ENCODE data around the gene GATB.

Gene GATB

DNA sequence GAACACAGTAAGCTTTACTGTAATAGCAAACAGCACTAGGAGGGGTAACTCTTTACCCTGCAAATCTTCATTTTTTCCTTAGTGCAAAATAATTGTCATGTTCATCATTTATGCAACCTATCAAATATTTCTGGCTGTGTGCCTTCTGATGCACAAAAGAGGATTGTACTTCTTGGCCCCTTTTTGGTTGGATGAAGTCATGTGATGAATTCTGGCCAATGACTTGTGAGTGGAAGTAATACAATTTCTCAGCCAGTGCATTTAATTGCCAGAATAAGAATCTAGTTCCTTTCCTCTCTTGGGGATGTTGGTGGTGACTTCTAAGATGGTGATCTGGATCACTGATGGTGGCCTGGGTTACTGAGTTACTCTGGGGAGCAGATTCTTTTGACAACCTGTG is 37.0 kb upstream of the GATB start:
- no peaks in the 10 kb centered on the region for H3K36me3 ChIP-seq (replicated peaks)
- no peak for DNase-seq (ENCODE audit: low spot score in 2 of 2)
- no peaks in the 10 kb centered on the region for H3K9me3 ChIP-seq
- H3K4me3 ChIP-seq: no peak overlapping the region
- in situ Hi-C loops (cut with MboI; ENCODE audit: low sequenced_read_pairs): no loop called here
- H3K4me1 ChIP-seq: peaks cover 2% of the 10 kb centered on the region
- H3K27me3 ChIP-seq (ENCODE audit: low read depth): no peaks in the 10 kb centered on the region

DNA sequence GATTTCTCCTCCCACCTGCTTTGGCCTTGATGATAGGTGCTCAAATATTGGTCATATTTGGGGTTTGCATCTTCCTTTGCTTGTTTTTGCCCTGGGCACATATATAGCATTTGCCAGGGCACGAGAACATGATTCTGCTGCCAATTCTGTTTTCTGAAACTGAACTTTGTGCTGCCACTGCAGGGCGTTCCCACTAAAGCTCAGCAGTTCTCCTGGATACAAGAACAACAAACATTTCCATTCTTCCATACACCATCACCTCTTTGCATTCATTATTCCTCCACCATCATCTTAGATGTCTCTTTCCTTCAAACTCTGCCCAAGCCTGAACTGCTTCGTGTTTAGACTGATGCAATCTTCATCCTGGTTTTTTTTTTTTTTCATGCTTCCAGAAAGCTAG is 36.3 kb upstream of the GATB start:
- in situ Hi-C loops (cut with MboI; ENCODE audit: low sequenced_read_pairs): no loop called here
- H3K36me3 ChIP-seq (replicated peaks): no peaks in the 10 kb centered on the region
- H3K4me3 ChIP-seq: no peak overlapping the region
- no peaks in the 10 kb centered on the region for H3K9me3 ChIP-seq
- H3K27me3 ChIP-seq (ENCODE audit: low read depth): no peaks in the 10 kb centered on the region
- H3K4me1 ChIP-seq: peaks cover 2% of the 10 kb centered on the region
- no peak for DNase-seq (ENCODE audit: low spot score in 2 of 2)

DNA sequence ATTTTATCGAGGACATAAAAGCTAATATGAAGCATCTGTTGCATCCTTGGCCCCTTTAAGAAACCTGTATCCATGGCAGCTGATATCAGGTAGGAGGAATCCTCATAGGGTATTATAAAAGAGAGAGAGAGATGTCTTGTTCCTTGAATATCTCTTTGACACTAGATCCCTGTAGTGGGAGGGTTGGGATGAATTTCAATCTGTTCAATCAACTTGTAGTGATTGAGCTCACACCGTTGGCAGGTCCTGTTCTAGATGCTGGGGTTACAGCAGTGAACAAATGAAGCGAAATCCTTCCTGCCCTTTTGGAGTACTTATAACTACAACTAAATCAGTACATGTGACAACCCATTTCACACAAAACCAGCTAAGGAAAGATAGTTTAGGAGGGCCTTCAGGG is 35.3 kb upstream of the GATB start:
- Histone ChIP-seq H3K27me3 (ENCODE audit: low read depth) (no peaks in the 10 kb centered on the region), H3K9me3 (no peaks in the 10 kb centered on the region), H3K36me3 (replicated peaks) (no peaks in the 10 kb centered on the region), H3K4me1 (no peaks in the 10 kb centered on the region; the same call in 1 of the 2 replicates), H3K4me3 (no peak overlapping the region)
- DNase-seq (ENCODE audit: low spot score in 2 of 2): no peak
- in situ Hi-C loops (cut with MboI; ENCODE audit: low sequenced_read_pairs): no loop called here

DNA sequence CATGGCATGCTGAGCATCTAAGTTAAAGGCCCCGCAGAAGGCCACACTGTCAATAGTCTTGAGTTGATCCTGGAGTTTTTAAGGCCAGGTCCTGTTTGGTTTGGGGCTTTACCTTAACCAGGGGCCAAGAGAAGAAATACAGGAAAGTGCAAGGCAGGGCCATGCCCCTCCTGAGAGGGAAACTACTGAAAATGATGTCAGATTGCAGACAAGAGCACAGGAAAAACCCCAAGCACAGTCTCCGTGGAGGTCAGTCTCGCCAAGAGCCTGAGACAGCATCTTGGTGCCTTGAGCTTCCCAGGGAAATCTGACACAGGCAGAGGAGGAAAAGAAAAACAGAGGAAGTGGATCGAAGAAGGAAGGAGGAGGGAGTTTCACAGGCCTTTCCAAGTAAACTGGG is 32.2 kb upstream of the GATB start:
- no peaks in the 10 kb centered on the region for H3K36me3 ChIP-seq (replicated peaks)
- H3K27me3 ChIP-seq (ENCODE audit: low read depth): no peaks in the 10 kb centered on the region
- no peaks in the 10 kb centered on the region for H3K9me3 ChIP-seq
- in situ Hi-C loops (cut with MboI; ENCODE audit: low sequenced_read_pairs): no loop called here
- DNase-seq (ENCODE audit: low spot score in 2 of 2): no peak
- no peak overlapping the region for H3K4me3 ChIP-seq
- no peaks in the 10 kb centered on the region for H3K4me1 ChIP-seq

DNA sequence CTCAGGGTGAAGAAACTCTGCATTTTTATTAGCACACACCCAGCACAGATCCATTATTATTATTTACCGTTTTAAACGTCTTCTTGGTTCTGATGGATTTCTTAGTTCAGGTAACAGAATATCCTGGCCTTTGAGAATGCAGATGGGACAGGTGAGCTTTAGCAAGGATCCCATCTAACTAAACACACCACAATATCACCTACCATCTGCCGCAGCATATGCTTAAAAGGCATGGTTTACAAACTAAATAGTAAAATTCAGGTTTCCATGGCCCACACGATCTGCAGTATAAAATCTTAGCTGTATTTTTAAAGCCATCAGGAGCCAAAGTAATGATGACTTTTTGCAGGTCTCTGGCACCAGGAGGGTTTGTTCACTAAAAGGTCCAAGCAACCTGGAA is 31.7 kb upstream of the GATB start:
- H3K36me3 ChIP-seq (replicated peaks): no peaks in the 10 kb centered on the region
- no peaks in the 10 kb centered on the region for H3K9me3 ChIP-seq
- no peaks in the 10 kb centered on the region for H3K4me1 ChIP-seq
- no peaks in the 10 kb centered on the region for H3K27me3 ChIP-seq (ENCODE audit: low read depth)
- in situ Hi-C loops (cut with MboI; ENCODE audit: low sequenced_read_pairs): no loop called here
- DNase-seq (ENCODE audit: low spot score in 2 of 2): no peak
- H3K4me3 ChIP-seq: no peak overlapping the region

DNA sequence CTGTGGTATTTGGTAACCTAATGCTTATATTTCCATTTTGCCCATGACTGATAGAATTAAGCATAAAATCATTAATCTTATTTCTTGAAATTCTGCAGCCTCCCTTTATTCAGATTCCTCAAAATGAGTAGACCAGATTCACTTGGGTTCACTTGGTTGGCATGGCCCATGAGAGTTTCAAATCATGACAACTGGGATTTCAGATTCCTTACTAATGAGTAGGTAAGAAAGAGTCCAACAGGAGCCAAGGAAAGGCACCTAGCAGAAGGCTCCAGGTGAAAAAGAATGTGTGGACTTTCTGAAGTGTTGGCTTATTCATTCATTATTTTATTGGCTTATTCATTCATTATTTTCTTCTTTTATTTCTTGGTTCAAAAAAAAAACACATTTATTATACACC is 27.2 kb upstream of the GATB start:
- H3K4me3 ChIP-seq: no peak overlapping the region
- no peaks in the 10 kb centered on the region for H3K27me3 ChIP-seq (ENCODE audit: low read depth)
- no peaks in the 10 kb centered on the region for H3K36me3 ChIP-seq (replicated peaks)
- in situ Hi-C loops (cut with MboI; ENCODE audit: low sequenced_read_pairs): no loop called here
- no peaks in the 10 kb centered on the region for H3K9me3 ChIP-seq
- H3K4me1 ChIP-seq: peaks cover 14% of the 10 kb centered on the region
- DNase-seq (ENCODE audit: low spot score in 2 of 2): no peak

DNA sequence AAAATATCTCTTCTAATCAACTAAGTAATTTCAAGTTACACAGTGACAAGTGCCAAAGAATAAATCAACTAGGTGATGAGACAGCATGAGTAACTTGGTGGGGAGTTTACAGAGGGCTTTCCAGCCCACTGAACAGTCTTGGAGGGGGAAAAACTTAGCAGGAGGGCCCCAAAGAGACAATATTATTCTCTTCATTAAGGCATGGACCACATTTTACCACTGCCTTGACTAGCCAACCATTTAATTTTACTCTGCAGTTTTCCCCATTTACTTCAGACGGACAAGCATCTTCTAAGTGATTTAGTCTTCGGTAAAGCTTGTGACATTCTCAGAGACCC is 25.3 kb upstream of the GATB start:
- no peak for DNase-seq (ENCODE audit: low spot score in 2 of 2)
- in situ Hi-C loops (cut with MboI; ENCODE audit: low sequenced_read_pairs): no loop called here
- peaks cover 14% of the 10 kb centered on the region for H3K4me1 ChIP-seq
- no peak overlapping the region for H3K4me3 ChIP-seq
- no peaks in the 10 kb centered on the region for H3K9me3 ChIP-seq
- no peaks in the 10 kb centered on the region for H3K36me3 ChIP-seq (replicated peaks)
- H3K27me3 ChIP-seq (ENCODE audit: low read depth): no peaks in the 10 kb centered on the region

DNA sequence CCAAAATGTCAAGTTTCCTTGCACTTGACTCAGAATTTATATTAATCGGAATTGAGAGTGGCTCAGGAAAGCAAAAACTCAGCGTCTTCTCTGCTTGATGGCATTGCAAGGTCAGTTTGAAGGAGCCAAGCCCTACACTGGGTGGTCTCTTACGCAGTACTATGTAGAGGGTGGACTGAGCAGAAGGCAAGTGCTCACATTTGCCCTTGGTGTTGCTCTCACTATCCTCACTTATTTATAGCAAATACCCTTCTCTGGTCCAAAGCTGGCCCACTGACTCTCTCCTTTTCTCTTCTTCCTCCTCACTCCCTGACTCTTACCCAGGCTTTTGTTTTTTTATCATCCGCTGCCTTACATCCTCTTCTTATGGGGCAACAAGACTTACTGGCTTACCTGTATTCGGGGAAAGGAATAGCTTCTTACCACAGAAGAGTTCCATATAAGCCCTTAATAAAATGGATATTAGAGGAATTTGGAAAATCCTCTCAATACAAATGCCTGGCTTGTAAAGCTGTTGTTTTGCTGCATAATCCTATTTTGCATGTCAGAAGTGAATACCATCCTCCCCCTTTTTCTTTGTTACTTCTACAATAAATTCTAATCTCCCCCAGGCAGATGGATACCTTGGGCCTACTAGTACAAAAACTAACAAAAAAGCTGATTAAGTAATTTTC is 24.8 kb upstream of the GATB start:
- Histone ChIP-seq H3K9me3 (no peaks in the 10 kb centered on the region), H3K36me3 (replicated peaks) (no peaks in the 10 kb centered on the region), H3K4me1 (peaks cover 14% of the 10 kb centered on the region), H3K27me3 (ENCODE audit: low read depth) (no peaks in the 10 kb centered on the region), H3K4me3 (no peak overlapping the region)
- in situ Hi-C loops (cut with MboI; ENCODE audit: low sequenced_read_pairs): no loop called here
- peak; percentile 39 to 96 for DNase-seq (ENCODE audit: low spot score in 2 of 2)

DNA sequence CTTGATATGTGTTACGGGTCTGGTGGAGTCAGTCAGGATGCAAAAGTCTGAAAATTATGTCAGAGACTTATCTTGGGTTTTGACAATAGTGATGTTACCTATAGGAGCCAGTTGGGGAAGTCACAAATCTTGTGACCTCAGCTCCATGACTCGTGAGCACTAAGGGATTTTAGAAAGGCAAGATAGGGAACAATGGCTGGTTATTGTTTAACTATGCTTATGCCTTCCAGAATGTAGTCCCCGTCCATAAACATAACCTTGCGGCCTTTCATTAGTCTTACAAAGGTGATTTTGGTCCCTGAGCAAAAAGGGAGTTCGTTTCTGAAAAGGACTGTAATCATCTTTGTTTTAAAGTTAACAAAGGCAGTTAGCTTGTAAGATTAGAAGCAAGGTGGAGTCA is 23.9 kb upstream of the GATB start:
- no peaks in the 10 kb centered on the region for H3K27me3 ChIP-seq (ENCODE audit: low read depth)
- in situ Hi-C loops (cut with MboI; ENCODE audit: low sequenced_read_pairs): no loop called here

DNA sequence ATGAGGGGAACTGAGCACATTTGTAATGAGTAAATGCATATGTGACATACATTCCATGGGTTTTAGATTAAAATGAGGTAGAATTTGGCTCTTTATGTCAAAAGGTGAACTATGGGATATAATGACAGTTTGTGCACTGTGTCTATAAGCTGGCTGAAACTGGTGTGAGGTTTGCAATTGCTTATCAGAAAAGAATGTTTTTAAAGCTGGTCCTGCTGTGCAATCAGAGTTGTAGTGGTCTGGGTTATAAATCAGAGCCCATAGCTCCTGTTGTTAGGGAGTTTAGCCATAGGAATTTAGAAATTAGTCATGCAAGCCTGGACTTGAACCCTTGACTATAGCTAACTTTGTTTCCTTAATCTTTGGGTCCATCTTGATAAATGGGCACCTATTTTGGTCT is 23.1 kb upstream of the GATB start:
- Histone ChIP-seq H3K9me3 (no peaks in the 10 kb centered on the region), H3K4me3 (no peak overlapping the region), H3K4me1 (peaks cover 14% of the 10 kb centered on the region), H3K36me3 (replicated peaks) (no peaks in the 10 kb centered on the region), H3K27me3 (ENCODE audit: low read depth) (no peaks in the 10 kb centered on the region)
- in situ Hi-C loops (cut with MboI; ENCODE audit: low sequenced_read_pairs): no loop called here
- DNase-seq (ENCODE audit: low spot score in 2 of 2): no peak

More for the DNA sequence above, 23.9 kb upstream of the GATB start:
- no peaks in the 10 kb centered on the region for H3K9me3 ChIP-seq
- DNase-seq (ENCODE audit: low spot score in 2 of 2): no peak
- no peak overlapping the region for H3K4me3 ChIP-seq
- H3K4me1 ChIP-seq: peaks cover 14% of the 10 kb centered on the region
- H3K36me3 ChIP-seq (replicated peaks): no peaks in the 10 kb centered on the region

DNA sequence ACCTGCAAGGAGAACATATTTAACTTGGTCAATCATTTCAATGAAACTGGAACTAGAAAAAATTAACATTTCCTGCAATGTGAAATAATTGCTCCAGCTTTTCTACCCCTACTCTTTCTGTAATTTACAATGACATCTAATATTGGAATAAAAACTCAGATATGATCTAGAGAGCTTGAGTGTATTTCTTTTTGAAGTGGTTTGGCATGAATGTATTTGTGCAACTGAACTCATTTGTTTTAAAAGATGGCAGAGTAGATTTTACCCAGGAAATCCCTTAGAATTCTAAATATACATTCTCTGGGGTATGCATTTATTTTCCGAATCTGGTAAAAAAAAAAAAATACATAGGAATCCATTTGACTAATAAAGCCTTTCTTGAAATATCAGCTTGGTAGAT is 21.5 kb upstream of the GATB start:
- Histone ChIP-seq H3K36me3 (replicated peaks) (no peaks in the 10 kb centered on the region), H3K27me3 (ENCODE audit: low read depth) (no peaks in the 10 kb centered on the region), H3K9me3 (no peaks in the 10 kb centered on the region), H3K4me1 (peaks cover 14% of the 10 kb centered on the region), H3K4me3 (no peak overlapping the region)
- DNase-seq (ENCODE audit: low spot score in 2 of 2): no peak
- in situ Hi-C loops (cut with MboI; ENCODE audit: low sequenced_read_pairs): no loop called here

DNA sequence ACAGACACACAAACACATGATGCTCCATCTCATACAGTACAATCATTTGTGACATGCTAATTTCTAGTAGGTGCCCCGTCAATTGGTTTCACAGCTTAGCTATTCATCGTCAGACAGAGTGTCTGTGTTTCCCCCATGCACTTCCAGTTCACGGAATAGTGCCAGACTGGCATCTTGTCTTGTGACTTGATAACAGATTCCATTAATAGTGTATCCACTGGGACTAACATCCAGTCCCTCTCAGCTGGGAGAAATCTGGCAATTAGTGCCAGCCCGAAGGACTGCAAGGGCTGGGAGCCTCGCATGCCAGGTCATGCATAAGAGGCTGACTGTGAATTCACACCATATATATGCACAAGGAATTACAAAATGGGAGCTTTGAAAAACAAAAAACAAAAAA is 20.2 kb upstream of the GATB start:
- H3K36me3 ChIP-seq (replicated peaks): no peaks in the 10 kb centered on the region
- H3K27me3 ChIP-seq (ENCODE audit: low read depth): no peaks in the 10 kb centered on the region
- H3K4me3 ChIP-seq: no peak overlapping the region
- H3K4me1 ChIP-seq: peaks cover 8% of the 10 kb centered on the region
- in situ Hi-C loops (cut with MboI; ENCODE audit: low sequenced_read_pairs): no loop called here
- no peaks in the 10 kb centered on the region for H3K9me3 ChIP-seq
- no peak for DNase-seq (ENCODE audit: low spot score in 2 of 2)

DNA sequence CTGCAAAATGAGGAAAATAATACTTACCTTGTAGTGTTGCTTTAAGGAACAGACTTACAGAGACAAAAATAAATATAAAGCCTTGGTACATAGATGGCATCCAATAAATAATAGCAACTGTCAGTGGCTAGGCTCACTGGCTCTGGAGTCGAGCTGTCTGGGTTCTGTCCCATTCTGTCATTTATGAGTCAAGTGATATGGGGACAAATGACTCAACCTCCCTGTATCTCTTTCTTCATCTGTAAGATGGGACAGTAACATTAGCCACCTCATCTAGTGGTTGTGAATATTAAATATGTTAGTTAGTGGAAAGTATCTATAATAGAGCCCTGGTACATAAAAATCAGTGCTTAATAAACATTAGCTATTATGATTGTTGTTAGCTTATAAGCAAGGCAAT is 16.7 kb upstream of the GATB start:
- in situ Hi-C loops (cut with MboI; ENCODE audit: low sequenced_read_pairs): no loop called here
- Histone ChIP-seq H3K36me3 (replicated peaks) (no peaks in the 10 kb centered on the region), H3K9me3 (peaks cover 9% of the 10 kb centered on the region; the same call in 1 of the 2 replicates), H3K4me1 (no peaks in the 10 kb centered on the region), H3K4me3 (no peak overlapping the region), H3K27me3 (ENCODE audit: low read depth) (no peaks in the 10 kb centered on the region)
- no peak for DNase-seq (ENCODE audit: low spot score in 2 of 2)

DNA sequence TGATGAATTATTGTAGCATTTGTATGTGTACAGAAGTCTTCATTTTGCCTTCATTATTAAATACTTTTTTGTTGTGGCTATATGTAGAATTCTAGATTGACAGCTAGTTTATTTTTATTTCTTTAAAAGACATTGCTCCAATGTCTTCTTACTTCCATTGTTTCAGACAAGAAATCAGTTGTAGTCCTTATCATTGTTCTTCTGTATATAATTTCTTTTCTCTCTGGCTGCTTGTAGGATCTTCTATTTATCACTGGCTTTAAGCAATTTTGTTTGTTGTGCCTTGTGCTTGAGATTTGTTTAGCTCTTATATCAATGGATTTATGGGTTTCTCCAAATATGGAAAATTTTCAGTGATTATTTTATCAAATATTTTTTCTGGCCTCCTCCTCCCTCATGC is 13.5 kb upstream of the GATB start:
- no peak for DNase-seq (ENCODE audit: low spot score in 2 of 2)
- in situ Hi-C loops (cut with MboI; ENCODE audit: low sequenced_read_pairs): no loop called here

DNA sequence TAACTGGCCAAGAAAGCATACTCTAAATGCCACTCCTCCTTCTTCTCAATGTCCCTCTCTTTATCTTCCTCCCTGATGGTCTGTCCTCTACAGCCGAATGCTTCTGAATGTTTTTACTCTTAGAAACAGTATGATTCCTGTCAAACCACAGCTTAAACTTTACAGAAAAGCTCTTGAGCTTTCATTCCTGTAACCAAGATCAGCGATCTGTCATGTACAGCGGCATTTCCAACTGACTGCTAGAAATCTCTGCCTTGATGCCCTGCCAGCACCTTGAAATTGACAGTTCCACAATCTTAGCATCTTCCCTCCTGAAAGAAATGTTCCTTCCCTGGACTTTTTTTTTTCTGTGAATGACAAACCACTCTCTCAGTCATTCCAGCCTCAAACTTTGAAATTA is 11.5 kb upstream of the GATB start:
- no peak overlapping the region for H3K4me3 ChIP-seq
- H3K4me1 ChIP-seq: peaks cover 9% of the 10 kb centered on the region
- no peak for DNase-seq (ENCODE audit: low spot score in 2 of 2)
- H3K9me3 ChIP-seq: peaks cover 9% of the 10 kb centered on the region; the same call in 1 of the 2 replicates
- H3K36me3 ChIP-seq (replicated peaks): no peaks in the 10 kb centered on the region
- 0 out of 2 replicates have a peak, but pooled peaks cover 3% of the 10 kb centered on the region for H3K27me3 ChIP-seq (ENCODE audit: low read depth)
- in situ Hi-C loops (cut with MboI; ENCODE audit: low sequenced_read_pairs): no loop called here

More for the DNA sequence above, 13.5 kb upstream of the GATB start:
- H3K9me3 ChIP-seq: peaks cover 9% of the 10 kb centered on the region; the same call in 1 of the 2 replicates
- no peak overlapping the region for H3K4me3 ChIP-seq
- H3K27me3 ChIP-seq (ENCODE audit: low read depth): 0 out of 2 replicates have a peak, but pooled peaks cover 3% of the 10 kb centered on the region
- no peaks in the 10 kb centered on the region for H3K36me3 ChIP-seq (replicated peaks)
- no peaks in the 10 kb centered on the region for H3K4me1 ChIP-seq
